Activated gamma-delta T cell (primary cell): Measurements from ENCODE around the gene KLHL17.

Source experiments
- DNase-seq: peaks from one replicate; lab custom pipeline; 2025; lab: John Stamatoyannopoulos, UW
- total RNA-seq, 2 donors: gene quantifications; one replicate each; lab custom pipeline; 2026; lab: John Stamatoyannopoulos, UW

Gene KLHL17
- total RNA-seq = 46.1 to 47.5 reads per million in 2 donors

DNA sequence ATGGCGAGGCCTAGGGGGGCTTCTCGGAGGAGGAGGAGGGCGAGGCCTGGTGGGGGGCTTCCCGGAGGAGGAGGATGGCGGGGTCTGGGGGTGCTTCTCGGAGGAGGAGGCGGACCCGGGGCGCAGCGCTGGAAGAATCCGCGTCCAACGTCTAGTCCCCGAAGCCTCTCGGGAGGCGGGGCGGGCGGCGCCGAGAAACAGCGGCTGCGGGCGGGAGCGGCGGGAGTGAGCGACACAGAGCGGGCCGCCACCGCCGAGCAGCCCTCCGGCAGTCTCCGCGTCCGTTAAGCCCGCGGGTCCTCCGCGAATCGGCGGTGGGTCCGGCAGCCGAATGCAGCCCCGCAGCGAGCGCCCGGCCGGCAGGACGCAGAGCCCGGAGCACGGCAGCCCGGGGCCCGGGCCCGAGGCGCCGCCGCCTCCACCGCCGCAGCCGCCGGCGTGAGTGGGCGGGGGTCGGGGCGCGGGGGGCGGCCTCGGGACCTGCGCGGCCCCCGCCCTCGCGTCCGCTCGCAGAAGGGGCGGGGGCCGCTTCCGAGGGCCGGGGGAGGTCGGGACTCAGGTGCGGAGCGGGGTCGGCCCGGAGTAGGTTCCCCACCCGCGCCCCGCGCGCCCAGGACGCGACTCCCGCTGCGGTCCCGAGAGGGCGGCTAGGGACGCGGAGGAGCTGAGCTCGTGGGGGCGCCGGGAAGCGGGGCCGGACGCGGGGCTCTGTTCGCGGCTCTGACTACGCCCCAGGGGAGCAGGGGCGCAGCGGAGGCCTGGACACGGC lies at the start of gene KLHL17:
TSS of gene KLHL17 (plus strand) at position 222 of the 769 bp plus-strand sequence. CDS start at position 332, 110 bp downstream.
- peak; percentile 73 for DNase-seq

DNA sequence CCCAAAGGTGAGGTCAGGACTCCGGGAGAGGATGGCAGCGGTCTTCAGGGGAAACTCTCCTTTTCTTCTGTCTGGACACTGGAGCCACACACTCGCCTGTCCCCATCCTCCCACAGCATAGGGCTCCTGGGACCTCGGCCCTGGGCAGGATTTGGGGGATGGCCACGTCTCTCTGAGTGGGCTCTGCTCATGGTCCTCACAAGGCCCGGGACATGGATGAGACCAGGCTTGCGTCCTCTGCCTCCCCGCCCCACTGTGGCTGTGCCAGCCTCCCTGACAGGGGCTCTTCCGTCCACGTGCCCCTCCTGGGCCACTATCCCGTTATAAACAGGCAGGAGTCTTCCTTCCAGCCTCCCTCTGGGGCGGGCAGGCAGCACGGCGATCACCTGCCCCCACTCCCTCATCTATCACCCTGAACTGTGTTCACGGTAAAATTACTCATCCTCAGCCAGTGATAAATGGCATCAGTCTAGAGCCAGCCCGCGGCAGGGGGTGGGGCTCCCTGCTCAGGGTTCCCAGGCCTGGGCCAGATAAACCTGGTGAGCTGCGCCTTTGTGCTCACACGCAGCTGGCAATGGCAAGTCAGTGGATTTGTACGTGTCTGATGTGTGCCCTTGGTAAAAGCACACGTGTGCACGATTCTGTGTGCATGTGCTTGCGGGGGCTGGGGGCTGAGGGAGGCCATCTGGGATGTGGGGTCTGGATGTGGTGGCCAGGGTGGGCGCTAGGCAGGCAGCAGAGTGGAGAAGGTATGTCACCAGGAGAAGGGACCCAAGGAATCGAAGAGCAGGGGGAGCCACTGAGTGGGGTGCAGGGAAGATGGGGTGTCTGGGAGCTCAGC lies 49.3 kb upstream of the KLHL17 start:
- DNase-seq = no peak

DNA sequence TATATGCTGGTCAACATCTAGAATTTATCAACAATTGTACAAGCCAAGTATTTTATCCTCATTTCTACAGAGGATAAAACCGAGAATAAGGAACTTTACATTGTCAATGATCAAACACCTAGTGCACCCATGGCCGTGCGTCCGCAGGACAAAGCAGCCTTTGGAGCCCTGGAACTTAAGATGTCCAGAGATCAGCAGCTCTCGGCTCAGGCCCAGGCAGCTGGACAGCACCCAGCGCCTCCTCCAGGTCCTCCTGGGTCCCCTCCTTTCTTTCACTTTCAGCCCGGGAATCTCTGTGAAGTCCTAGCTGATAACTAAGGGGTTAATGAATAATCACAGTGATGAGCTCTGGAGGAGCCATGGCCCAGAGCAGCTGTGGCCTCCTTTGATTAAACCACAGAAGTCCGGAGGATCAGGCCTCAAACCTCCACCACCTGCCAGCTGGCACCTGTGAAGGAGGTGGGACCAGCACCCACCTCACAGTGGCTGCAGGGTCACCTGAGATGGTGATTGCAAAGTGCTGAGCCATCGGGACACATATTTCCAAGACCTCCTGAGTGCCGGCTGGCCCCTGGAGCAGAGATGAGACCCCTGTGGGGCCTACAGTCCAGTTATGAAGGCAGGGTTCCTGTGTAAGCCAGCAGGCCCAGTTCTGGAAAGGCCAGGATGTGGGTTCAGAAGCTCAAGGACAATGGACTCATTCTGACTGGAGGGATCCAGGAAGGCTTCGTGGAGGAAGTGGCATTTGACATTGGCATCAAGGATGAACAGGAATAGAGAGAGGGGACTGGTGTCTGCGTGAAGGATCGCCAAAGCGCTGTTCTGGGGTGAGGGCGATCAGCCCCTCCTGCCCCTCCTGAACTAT lies 48.3 kb upstream of the KLHL17 start:
- no peak for DNase-seq

DNA sequence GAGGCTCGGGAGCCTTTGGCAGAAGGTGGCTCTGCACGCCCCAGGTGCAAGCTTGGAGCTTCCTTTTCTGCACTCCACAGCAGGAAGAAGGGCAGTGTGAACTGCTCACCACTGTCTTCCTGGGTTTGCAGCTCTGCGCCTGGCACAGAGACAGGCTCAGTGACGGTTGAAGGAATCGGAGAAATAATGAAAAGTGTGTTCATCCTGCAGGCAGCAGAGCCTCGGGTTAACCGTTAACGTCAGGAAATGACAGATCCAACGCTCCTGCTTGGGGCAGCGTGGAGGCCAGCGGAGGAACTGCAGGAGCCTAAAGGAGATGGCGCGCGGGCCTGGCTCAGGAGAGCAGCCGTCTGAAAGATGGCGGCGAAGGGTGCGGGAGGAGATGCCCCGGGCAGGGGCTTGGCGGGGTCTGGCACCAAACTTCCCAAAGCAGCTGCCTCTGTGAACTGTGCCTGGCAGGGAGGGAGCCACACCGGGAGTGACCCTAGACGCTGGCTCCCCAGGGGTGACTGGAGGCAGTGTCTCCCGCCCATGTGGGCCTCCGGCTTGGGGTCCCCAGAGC lies 47.6 kb upstream of the KLHL17 start:
- no peak for DNase-seq

DNA sequence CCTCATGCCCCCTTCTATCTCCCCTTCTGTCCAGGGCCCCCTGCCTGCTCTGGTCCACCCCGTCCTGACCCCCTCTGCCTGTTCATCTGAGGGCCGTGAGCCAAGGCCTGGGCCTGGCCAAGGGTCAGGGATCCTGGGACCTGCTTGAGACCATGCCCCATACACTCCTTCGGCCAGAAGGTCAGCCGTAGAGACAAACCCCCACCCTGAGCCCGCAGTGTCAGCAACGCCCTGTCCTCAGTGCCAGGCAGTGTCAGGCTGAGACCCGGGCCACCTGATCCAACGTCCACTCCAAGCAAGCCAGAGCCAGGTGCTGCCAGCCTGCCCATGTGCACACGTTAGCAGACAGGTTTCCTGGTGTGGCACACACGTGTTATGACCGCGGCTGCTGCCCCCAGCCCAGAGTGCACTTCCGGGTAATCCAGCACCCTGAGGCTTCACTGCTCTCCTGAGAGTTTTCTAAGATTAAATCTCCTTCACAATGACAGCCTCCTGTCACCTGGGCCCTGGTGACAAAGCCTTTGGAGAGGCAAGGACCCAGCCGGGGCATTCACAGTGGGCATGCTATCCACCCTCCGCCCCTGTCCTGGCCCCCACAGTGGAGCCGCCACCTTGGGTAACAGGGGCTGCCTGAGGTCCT lies 46.8 kb upstream of the KLHL17 start:
- DNase-seq = no peak

DNA sequence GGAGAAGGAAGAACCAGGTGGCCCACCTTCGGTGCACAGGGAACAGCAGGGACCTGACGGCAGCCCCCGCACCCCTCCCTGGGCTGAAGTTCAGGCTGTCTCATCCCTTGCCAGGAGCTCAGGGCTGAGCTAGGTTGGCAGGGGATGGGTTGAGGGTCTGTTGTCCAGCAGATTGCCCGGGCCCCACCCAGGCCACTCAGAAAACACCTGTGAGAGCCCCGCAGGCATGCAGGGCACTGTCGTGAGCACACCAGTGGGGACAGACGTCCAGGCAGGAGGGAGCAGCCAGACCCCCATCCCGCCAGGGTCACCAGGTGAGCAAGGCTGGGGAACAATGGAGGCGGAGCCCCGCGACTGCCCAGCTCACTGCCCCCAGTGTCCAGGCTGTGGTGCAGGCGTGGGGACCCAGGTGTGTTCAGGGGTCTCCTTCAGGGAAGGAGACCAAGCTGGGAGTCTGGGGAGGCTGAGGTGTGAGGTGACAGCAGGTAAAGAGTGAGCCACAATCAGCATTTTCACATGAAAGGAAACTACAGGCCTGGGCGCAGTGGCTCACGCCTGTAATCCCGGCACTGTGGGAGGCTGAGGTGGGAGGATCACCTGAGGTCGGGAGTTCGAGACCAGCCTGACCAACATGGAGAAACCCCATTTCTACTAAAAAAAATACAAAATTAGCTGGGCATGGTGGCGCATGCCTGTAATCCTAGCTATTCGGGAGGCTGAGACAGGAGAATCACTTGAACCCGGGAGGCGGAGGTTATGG lies 46.1 kb upstream of the KLHL17 start:
- no peak for DNase-seq

DNA sequence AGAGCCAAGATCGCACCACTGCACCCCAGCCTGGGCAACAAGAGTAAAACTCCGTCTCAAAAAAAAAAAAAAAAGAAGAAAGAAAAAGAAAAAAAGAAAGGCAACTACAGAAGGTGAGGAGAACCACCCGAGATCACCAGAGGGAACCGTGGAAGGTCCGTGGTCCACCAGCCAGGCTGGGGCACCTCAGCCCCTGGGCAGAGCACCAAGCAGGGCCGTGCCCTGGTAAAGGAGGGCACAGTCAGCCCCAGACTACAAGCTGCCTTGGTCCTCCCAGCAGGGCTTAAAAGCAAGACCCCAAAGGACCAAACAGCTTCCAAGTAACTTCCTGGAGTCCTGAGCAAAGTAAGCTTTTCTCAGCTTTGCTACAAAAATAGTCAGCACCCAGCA lies 45.5 kb upstream of the KLHL17 start:
- DNase-seq = no peak

DNA sequence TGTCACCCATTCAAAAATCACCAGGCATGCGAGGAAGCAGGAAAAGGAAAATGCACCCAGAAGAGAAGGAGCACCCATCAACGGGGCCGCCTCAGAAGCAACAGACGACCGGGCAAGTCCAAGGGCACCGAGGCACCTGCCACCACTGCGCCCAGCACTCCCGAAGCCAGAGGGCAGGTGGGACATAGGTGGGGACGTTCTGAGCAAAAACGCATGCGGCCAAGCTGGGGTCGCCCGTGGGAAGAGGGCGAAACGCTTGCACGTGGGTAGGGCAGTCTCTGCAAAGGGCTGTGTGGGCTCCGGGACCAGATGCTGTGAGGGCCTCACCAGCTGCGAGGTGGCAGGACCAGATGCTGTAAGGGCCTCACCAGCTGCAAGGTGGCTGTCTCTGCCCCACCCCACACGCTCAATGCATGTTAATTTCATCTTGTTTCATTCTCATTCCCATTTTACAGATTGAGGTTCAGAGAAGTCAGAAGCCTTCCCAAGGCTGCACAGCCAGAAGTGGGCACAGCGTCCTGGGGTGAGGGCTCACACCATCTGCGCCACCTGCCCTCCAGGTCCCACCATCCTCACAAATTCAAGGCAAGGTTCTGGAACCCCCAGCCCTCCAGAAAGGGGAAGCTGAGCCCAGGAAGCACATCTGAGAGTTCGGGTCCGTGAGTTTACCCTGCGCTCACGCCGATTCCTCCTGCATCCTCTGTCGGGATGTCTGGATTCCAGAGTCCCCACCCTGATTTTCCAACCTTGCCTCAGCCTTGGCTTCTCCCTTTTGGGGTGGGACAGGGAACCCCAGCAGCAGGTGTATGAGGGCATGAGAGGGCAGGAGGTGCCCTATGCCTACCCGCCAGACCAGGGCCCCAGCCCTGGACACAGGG lies 44.9 kb upstream of the KLHL17 start:
- no peak for DNase-seq

DNA sequence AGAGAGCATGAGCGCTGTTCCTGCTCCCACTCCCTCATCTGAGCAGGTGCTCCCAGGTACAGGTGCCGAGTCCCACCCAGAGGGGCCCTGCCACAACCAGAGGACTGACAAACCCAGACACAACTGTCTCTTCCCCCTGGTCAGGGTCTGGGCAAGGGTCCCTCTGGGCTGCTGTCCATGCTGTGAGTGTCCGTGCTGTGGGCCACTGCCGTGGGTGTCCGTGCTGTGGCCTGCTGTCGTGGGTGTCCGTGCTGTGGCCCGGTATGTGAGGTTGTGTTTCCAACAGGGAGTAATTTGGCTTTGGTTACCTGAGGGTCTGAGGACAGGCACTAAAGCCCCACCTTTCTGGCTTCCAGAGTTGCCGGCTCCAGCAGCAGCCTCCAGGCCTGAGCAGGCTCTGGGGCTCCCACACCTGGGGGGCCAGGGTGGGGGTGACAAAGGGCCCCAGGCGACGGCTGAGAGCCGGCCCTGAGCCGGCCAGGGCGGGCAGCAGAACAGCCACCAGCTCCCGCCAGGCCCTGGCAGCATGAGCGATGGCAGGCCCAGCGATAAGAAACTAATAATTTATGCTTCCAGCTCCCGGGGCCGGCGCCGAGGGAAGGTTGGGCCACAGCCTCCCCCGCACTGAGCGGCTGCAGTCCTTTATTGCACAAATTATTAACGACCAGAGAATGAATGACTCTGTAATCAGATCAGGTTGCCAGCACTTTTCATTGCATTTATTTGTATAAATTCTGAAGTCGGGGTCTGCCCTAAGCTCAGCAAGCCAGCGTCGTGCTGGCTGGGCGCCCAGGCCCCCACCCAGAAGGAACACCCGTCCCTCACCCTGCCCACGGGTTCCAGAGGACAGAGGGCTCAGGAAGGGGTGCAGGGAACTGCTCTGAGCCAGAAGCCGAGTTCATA lies 44.0 kb upstream of the KLHL17 start:
- no peak for DNase-seq

DNA sequence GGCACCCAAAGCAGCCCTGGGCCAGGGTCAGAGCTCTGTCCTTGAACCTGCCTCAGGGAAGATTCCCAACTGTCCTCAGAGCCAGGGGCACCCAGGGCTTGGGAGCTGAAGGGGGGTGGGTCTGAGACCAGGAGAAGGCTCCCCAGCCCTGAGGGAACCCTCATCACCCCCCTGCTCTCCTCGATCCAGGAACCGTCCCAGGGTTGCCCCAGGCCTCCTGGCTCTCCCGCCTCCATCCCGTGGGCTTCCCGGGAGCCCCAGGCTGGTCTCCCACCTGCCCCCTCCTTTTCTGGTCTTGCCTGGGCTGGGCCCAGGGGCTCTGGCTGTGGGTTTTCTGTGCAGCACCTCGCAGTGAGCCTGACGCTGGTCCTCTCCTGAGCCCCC lies 43.3 kb upstream of the KLHL17 start:
- no peak for DNase-seq

DNA sequence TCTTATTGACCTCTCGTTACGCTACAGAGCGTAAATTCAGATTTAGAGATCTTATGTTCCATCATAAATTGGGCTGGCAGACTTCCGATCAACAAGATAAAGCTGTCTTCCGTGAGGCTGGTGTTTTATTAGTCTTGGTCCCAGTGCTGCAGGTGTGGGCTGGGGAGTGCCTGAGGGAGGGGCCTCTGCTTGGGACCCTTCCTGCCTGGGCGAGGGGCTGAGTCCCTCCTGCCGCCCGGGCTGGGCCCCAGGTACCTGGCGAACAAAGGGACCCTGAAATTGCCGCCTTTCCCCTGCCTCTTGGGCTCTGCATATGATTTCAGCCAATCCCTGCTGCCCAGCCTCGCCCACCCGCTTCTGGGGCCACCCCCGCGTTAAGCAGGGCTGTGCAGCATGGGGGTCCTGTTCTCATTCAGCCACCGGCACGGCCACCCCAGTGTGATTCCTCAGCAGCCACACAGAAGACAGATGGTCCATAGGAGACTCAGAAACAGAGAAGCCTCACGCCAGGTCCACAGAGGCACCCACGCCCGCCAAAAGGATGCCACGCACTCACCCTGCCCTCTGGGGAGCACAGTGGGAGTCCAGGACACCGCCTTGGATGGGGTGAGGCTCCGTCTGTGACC lies 42.8 kb upstream of the KLHL17 start:
- DNase-seq = no peak

DNA sequence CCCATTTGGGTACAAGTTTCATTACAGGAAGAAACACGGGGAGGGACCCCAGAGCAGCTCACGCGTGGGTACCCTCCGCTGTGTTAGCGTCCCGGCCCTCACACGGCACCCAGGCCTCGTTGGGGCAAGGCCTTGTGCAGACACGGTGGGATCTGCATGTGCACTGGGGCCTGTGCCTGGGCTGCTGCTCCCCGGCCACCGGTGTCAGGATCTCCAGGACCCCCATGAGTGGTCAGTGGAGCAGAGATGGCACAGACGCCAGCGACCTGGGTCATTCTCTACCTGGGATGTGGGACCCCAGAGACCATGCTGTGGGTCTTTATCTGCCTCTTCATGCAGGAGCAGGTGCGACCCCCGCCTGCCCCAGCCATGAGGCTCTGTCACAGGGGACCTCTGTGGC lies 42.0 kb upstream of the KLHL17 start:
- no peak for DNase-seq

DNA sequence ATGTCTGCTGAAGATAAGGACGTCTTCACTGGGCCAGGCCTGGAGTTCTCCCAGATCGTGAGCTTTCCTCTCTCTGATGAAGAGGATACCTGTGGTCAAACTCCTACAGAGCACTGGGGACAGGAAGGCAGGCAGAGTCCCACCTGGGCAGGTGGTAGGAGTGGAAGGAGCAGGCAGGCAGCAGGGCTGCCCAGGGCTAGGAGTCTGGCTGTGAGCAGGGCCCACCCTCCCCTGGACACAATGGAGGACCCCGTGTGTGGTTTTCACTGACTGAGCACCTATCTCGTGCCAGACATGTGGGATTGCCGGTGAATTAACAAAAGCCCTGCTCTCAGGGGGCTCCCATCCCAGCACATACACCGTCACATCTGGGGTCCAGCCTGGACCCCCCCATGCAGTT lies 41.5 kb upstream of the KLHL17 start:
- DNase-seq = no peak

DNA sequence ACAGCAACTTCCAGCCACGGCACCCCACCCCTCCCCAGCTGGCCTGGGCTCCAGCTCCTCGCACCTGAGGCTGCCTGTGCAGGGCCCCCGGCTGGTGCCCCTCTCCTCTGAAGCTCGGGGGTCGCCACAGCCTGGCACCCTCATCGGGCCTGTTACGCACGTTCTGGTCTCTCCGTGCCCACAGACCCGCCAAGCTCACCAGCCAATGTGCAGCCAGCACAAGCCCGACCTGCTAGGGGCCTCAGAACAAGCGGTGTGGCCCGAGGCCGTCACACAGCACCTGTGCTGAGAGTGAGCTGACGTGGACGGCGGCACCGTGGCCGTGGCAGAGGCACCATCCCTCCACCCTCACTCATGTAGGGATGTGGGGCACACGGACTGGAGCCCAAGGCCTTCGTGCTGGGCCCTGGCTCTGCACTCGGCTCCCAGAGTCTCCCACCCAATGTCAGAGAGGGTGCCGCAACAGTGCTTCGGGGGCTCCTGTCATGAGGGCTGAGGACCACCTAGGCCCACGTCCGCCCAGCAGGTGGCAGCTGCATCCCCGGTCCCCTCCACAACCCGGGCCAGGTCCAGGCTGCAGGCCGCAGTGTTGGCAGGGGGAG lies 41.0 kb upstream of the KLHL17 start:
- DNase-seq = no peak

DNA sequence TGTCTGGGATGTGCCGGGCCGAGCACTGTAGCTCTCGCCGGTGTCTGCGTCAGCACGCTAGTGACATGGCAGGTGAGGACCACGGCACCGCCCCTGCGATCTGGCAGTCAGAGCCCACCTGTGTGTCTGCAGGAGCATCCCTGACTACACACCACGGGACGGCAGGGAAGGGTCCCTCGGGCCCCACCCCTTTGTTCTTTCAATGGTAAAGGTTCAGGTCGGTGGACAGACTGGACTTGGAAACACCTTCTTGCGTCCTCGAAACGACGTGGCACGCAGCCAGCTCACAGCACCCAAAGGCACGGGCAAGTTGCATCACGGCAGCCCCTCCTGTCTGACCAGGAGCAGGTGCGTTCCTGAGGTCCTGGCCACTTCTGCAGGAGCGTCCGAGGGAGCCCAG lies 40.4 kb upstream of the KLHL17 start:
- DNase-seq = no peak

DNA sequence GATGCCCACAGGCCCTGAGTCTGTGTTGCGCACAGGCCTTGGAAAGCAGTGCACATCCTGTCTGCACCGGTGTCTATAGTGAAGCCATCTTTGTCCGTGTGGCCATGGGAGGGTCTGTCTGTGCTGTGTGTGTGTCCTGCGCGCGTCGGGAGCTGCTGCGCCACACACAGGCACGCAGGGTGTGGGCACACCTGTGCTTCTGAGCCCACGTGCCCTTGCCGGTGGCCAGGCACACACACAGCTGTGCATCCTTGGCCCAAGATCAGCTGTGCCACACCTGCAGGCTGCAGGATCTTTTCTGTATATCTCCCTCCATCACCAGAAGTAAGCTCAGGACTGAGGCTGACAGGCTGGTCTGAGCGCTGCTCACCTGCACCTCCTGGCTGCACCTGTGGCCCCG lies 39.9 kb upstream of the KLHL17 start:
- DNase-seq = no peak

DNA sequence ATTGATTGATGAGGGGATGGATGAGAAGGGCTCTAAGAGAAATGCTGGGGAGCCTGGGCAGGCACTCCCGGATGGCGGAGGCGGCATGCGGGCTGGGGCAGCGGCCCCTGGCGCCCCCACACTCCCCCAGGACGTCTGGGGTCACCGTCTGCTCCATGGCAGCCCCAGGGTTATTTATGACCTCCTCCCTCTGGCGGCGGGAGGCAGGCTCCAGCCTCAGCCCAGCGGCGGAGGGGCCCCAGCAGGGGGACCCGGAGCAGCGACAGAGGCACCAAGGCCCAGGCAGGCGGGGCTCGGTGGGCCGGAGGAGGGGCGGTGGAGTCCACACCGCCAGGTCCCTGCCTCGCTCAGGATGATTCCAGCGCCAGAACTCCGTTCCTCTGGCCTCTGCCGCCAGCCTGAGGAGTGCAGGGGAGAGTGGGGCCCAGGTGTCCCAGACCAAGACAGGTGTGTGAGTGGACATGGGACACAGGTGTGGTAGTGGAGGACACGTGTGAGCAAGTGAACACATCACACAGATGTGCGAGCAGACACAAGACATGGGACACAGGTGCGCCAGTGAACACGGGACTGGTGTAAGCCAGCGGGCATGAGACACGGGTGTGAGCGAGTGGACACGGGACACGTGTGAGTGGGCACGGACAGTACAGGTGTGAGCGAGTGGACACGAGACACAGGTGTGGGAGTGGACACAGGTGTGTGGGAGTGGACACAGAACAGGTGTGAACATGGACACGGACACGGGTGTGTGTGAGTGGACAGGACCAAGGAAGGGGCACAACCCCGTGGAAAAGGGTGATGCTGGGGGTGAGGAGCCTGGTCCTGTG lies 39.2 kb upstream of the KLHL17 start:
- no peak for DNase-seq
